ENCODE data around the gene VAX1. TPM values are rescaled to one million over a fixed set of nuclear protein-coding genes. Genes with fewer than 3 reads are reported as not detected.
A peak's percentile ranks its signal among the peaks of the same experiment; 100 is the strongest.

Gene VAX1
- total RNA-seq, 1 donor from 2014 or later = not detected

DNA sequence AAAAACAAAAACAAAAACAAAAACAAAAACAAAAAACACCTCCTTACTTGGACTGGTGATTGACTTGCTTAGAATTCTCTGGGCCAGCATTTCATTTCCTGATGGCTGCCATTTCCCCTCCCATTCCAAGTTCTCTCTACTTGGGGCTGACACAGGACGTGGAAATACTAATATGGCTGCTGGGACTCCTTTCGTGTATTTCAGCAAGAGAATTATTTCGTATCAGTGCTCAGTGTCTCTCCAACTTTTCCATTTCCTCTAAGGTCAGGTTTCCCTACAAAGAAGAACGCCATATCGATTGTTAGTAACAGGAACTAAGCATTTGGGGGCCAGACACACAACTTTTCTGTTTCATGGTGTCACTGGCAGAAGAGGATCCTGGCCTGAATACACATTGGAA, 22.5 kb upstream of the VAX1 start:
- H3K4me1 Mint-ChIP-seq = peaks cover 5% of the 10 kb centered on the region
- intact Hi-C loops (cut with micrococcal nuclease) = loop anchor here (10.0 kb wide), 1 partner anchor 886 kb away; the partner anchor contains the start of gene GFRA1
- no peaks in the 10 kb centered on the region for H3K9me3 Mint-ChIP-seq
- H3K36me3 Mint-ChIP-seq (ENCODE audit: low read depth) = peaks cover 5% of the 10 kb centered on the region
- no peak overlapping the region for H3K4me3 Mint-ChIP-seq
- no peak overlapping the region for H3K27ac Mint-ChIP-seq
- DNase-seq = no peak
- peaks cover 70% of the 10 kb centered on the region for H3K27me3 Mint-ChIP-seq

- Mint-ChIP-seq H3K4me1 (peaks cover 3% of the 10 kb centered on the region), H3K27me3 (peaks cover 64% of the 10 kb centered on the region), H3K27ac (no peak overlapping the region), H3K4me3 (no peak overlapping the region), H3K36me3 (ENCODE audit: low read depth) (peaks cover 2% of the 10 kb centered on the region), H3K9me3 (no peaks in the 10 kb centered on the region)
- DNase-seq = no peak
- intact Hi-C loops (cut with micrococcal nuclease) = no loop called here
These were observed 21.3 kb upstream of the VAX1 start for GRCh38 chr10:117159390-117159789.

- intact Hi-C loops (cut with micrococcal nuclease) = no loop called here
- no peak overlapping the region for H3K27ac Mint-ChIP-seq
- no peak for DNase-seq
- peaks cover 2% of the 10 kb centered on the region for H3K36me3 Mint-ChIP-seq (ENCODE audit: low read depth)
- H3K9me3 Mint-ChIP-seq = no peaks in the 10 kb centered on the region
- H3K27me3 Mint-ChIP-seq = peaks cover 60% of the 10 kb centered on the region
- H3K4me1 Mint-ChIP-seq = peaks cover 2% of the 10 kb centered on the region
- no peak overlapping the region for H3K4me3 Mint-ChIP-seq
These were observed 20.2 kb upstream of the VAX1 start for GRCh38 chr10:117158297-117158696.

- no peaks in the 10 kb centered on the region for H3K4me1 Mint-ChIP-seq
- no peaks in the 10 kb centered on the region for H3K9me3 Mint-ChIP-seq
- H3K27ac Mint-ChIP-seq = no peak overlapping the region
- H3K27me3 Mint-ChIP-seq = peaks cover 25% of the 10 kb centered on the region
- H3K4me3 Mint-ChIP-seq = no peak overlapping the region
- intact Hi-C loops (cut with micrococcal nuclease) = no loop called here
- no peaks in the 10 kb centered on the region for H3K36me3 Mint-ChIP-seq (ENCODE audit: low read depth)
- no peak for DNase-seq
These were observed 14.6 kb upstream of the VAX1 start for GRCh38 chr10:117152668-117153067.

GRCh38 chr10:117148284-117148683, 10.2 kb upstream of the VAX1 start:
- intact Hi-C loops (cut with micrococcal nuclease) = no loop called here
- H3K27ac Mint-ChIP-seq = no peak overlapping the region

DNA sequence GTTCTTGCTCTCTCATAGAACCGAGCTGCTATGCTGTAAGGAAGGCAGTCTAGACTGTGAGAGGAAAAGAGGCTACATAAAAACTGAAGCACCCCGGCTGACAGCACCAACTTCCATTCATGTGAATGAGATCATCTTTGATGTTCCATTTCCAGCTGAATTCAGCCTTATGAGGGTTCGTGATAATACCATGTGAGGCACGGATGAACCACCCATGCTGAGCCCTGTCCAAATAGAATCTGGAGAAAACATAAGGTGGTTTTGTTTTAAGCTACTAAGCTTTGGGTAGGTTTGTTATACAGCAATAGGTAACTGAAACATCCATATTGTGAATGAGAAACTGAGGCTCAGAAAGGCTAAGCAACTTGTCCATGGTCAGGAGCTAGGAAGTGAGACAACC, 6.9 kb upstream of the VAX1 start:
- intact Hi-C loops (cut with micrococcal nuclease) = no loop called here
- no peaks in the 10 kb centered on the region for H3K4me1 Mint-ChIP-seq
- no peak overlapping the region for H3K4me3 Mint-ChIP-seq
- H3K27me3 Mint-ChIP-seq = peaks cover 36% of the 10 kb centered on the region
- H3K27ac Mint-ChIP-seq = no peak overlapping the region
- H3K36me3 Mint-ChIP-seq (ENCODE audit: low read depth) = no peaks in the 10 kb centered on the region
- peaks cover 3% of the 10 kb centered on the region for H3K9me3 Mint-ChIP-seq
- no peak for DNase-seq

More at GRCh38 chr10:117148284-117148683, 10.2 kb upstream of the VAX1 start:
- no peaks in the 10 kb centered on the region for H3K36me3 Mint-ChIP-seq (ENCODE audit: low read depth)
- H3K27me3 Mint-ChIP-seq = peaks cover 16% of the 10 kb centered on the region
- H3K4me1 Mint-ChIP-seq = no peaks in the 10 kb centered on the region
- peaks cover 3% of the 10 kb centered on the region for H3K9me3 Mint-ChIP-seq
- DNase-seq = no peak
- H3K4me3 Mint-ChIP-seq = no peak overlapping the region

GRCh38 chr10:117143103-117143823, 5.2 kb upstream of the VAX1 start:
- peaks cover 3% of the 10 kb centered on the region for H3K9me3 Mint-ChIP-seq
- no peak overlapping the region for H3K4me3 Mint-ChIP-seq
- DNase-seq = no peak
- peaks cover 2% of the 10 kb centered on the region for H3K4me1 Mint-ChIP-seq
- peaks cover 46% of the 10 kb centered on the region for H3K27me3 Mint-ChIP-seq
- intact Hi-C loops (cut with micrococcal nuclease) = no loop called here
- peaks cover 4% of the 10 kb centered on the region for H3K36me3 Mint-ChIP-seq (ENCODE audit: low read depth)
- no peak overlapping the region for H3K27ac Mint-ChIP-seq

GRCh38 chr10:117140525-117140902, 2.4 kb upstream of the VAX1 start:
- H3K27me3 Mint-ChIP-seq = peaks cover 57% of the 10 kb centered on the region
- peaks cover 2% of the 10 kb centered on the region for H3K4me1 Mint-ChIP-seq
- no peak overlapping the region for H3K4me3 Mint-ChIP-seq
- no peak for DNase-seq
- H3K9me3 Mint-ChIP-seq = no peaks in the 10 kb centered on the region
- H3K36me3 Mint-ChIP-seq (ENCODE audit: low read depth) = peaks cover 5% of the 10 kb centered on the region
- H3K27ac Mint-ChIP-seq = no peak overlapping the region
- intact Hi-C loops (cut with micrococcal nuclease) = no loop called here

- DNase-seq = no peak
- Mint-ChIP-seq H3K36me3 (ENCODE audit: low read depth) (peaks cover 5% of the 10 kb centered on the region), H3K4me3 (no peak overlapping the region), H3K27me3 (peaks cover 64% of the 10 kb centered on the region), H3K4me1 (peaks cover 2% of the 10 kb centered on the region), H3K27ac (no peak overlapping the region), H3K9me3 (no peaks in the 10 kb centered on the region)
- intact Hi-C loops (cut with micrococcal nuclease) = loop anchor here (10.0 kb wide), 1 partner anchor 865 kb away; the partner anchor contains the start of gene GFRA1
These were observed 1.8 kb upstream of the VAX1 start for GRCh38 chr10:117139581-117140524.

- no peaks in the 10 kb centered on the region for H3K9me3 Mint-ChIP-seq
- DNase-seq = no peak
- H3K27ac Mint-ChIP-seq = peak overlapping the region; percentile 64
- peaks cover 2% of the 10 kb centered on the region for H3K4me1 Mint-ChIP-seq
- peaks cover 5% of the 10 kb centered on the region for H3K36me3 Mint-ChIP-seq (ENCODE audit: low read depth)
- peaks cover 66% of the 10 kb centered on the region for H3K27me3 Mint-ChIP-seq
- intact Hi-C loops (cut with micrococcal nuclease) = loop anchor here (10.0 kb wide), 1 partner anchor 864 kb away; the partner anchor contains the start of gene GFRA1
- no peak overlapping the region for H3K4me3 Mint-ChIP-seq
These were observed 939 bp upstream of the VAX1 start for GRCh38 chr10:117138838-117139580.

- H3K36me3 Mint-ChIP-seq (ENCODE audit: low read depth) = peaks cover 8% of the 10 kb centered on the region
- intact Hi-C loops (cut with micrococcal nuclease) = loop anchor here (10.0 kb wide), 1 partner anchor 862 kb away; the partner anchor contains the start of gene GFRA1
- no peak overlapping the region for H3K4me3 Mint-ChIP-seq
- peak; percentile 56 for DNase-seq
- peak overlapping the region; percentile 72 for H3K27ac Mint-ChIP-seq
- H3K27me3 Mint-ChIP-seq = peaks cover 74% of the 10 kb centered on the region
- H3K4me1 Mint-ChIP-seq = peaks cover 8% of the 10 kb centered on the region
- H3K9me3 Mint-ChIP-seq = peaks cover 3% of the 10 kb centered on the region
These were observed 799 bp downstream of the VAX1 start for GRCh38 chr10:117137031-117137910.

- H3K4me1 Mint-ChIP-seq = peaks cover 9% of the 10 kb centered on the region
- peaks cover 74% of the 10 kb centered on the region for H3K27me3 Mint-ChIP-seq
- intact Hi-C loops (cut with micrococcal nuclease) = loop anchor here (10.0 kb wide), 1 partner anchor 862 kb away; the partner anchor contains the start of gene GFRA1
- peaks cover 10% of the 10 kb centered on the region for H3K36me3 Mint-ChIP-seq (ENCODE audit: low read depth)
- no peak for DNase-seq
- H3K4me3 Mint-ChIP-seq = no peak overlapping the region
- H3K9me3 Mint-ChIP-seq = peaks cover 7% of the 10 kb centered on the region
- peak overlapping the region; percentile 41 for H3K27ac Mint-ChIP-seq
These were observed 1.6 kb downstream of the VAX1 start for GRCh38 chr10:117136391-117136975.

Measured in activated CD4-positive, alpha-beta T cell treated with anti-CD3 and anti-CD28 coated beads, Interleukin-2, amount 10 ng/mL, durations not matched to agents 24 days and 14 days (primary cell).